Measurements from ENCODE around the gene POC1A. TPM values are rescaled to one million over a fixed set of nuclear protein-coding genes. Genes with fewer than 3 reads are reported as not detected.

POC1A gene
- total and polyA plus RNA-seq, 2 donors (not counting 3 experiments of a cell fraction or from before 2014, with no cell fraction given) = 14.8 to 19.4 TPM

- no TSS peak for BruUV-seq (replicated peaks)
- H3K36me3 ChIP-seq (ENCODE audit: control insufficient read depth in 2 of 2, extremely low read depth in 1 of 2, insufficient read depth in 2 of 2, low read length in 2 of 2) = peaks cover 4 to 5% of the 10 kb centered on the region in 2 experiments
- no peaks in the 10 kb centered on the region for H4K20me1 ChIP-seq (replicated peaks; ENCODE audit: control insufficient read depth, extremely low read depth, insufficient read depth, low read length)
- intact Hi-C loops (cut with micrococcal nuclease) (no loop called here), dilution Hi-C loops (cut with MboI; ENCODE audit: extremely low pct_ligation_motif_present, low sequenced_read_pairs) (loop anchor here (10.0 kb wide), 1 partner anchor 146 kb away; the partner anchor contains the start of gene RPL29)
- no peak overlapping the region for H2AFZ ChIP-seq (ENCODE audit: low read depth, low read length)
- no peaks in the 10 kb centered on the region for H3K9me1 ChIP-seq (replicated peaks; ENCODE audit: control insufficient read depth, extremely low read depth, insufficient read depth, low read length)
- H3K4me2 ChIP-seq (ENCODE audit: insufficient read depth, low read length) = no peak overlapping the region
- H3K4me1 ChIP-seq (ENCODE audit: control insufficient read depth, extremely low read depth, insufficient read depth, low read length) = peaks cover 9% of the 10 kb centered on the region
- H3K79me2 ChIP-seq (ENCODE audit: control insufficient read depth, insufficient read depth, low read length) = no peaks in the 10 kb centered on the region
- TF ChIP-seq EZH2 (IDR thresholded peaks at IDR 0.05; ENCODE audit: borderline replicate concordance, low read depth, low read length, severe bottlenecking) (no peak), FOS (IDR thresholded peaks at IDR 0.05; ENCODE audit: borderline replicate concordance, insufficient read depth, low read length) (no peak), JUN (IDR thresholded peaks at IDR 0.05; ENCODE audit: borderline replicate concordance, insufficient read depth, insufficient read length, low read depth) (no peak), MYC (IDR thresholded peaks at IDR 0.05; ENCODE audit: low read depth, low read length) (no peak), GATA2 (IDR thresholded peaks at IDR 0.05; ENCODE audit: insufficient read depth, insufficient read length, low read depth, low read length) (no peak), POLR2A (IDR thresholded peaks at IDR 0.05; ENCODE audit: low read depth, low read length) (no peak)
- TF ChIP-seq, protein P1, sequence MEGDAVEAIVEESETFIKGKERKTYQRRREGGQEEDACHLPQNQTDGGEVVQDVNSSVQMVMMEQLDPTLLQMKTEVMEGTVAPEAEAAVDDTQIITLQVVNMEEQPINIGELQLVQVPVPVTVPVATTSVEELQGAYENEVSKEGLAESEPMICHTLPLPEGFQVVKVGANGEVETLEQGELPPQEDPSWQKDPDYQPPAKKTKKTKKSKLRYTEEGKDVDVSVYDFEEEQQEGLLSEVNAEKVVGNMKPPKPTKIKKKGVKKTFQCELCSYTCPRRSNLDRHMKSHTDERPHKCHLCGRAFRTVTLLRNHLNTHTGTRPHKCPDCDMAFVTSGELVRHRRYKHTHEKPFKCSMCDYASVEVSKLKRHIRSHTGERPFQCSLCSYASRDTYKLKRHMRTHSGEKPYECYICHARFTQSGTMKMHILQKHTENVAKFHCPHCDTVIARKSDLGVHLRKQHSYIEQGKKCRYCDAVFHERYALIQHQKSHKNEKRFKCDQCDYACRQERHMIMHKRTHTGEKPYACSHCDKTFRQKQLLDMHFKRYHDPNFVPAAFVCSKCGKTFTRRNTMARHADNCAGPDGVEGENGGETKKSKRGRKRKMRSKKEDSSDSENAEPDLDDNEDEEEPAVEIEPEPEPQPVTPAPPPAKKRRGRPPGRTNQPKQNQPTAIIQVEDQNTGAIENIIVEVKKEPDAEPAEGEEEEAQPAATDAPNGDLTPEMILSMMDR (IDR thresholded peaks at IDR 0.05; ENCODE audit: extremely low read depth in 1 of 2, insufficient read depth in 1 of 2, low read depth in 1 of 2, low read length in 2 of 2) = no peak
- DNase-seq (ENCODE audit: low read depth, low spot score) = no peak
- H3K27me3 ChIP-seq (ENCODE audit: control insufficient read depth in 2 of 2, insufficient read depth in 2 of 2, low read length in 2 of 2) = no peaks in the 10 kb centered on the region
- FAIRE-seq = no peak
- POLR2A ChIA-PET = no interaction called here
- no peak overlapping the region for H3K9ac ChIP-seq (replicated peaks; ENCODE audit: extremely low read depth, insufficient read depth, low read length)
- no peak overlapping the region for H3K27ac ChIP-seq (ENCODE audit: insufficient read depth, low read depth, low read length)
- H3K9me3 ChIP-seq (replicated peaks; ENCODE audit: control insufficient read depth, insufficient read depth, low read length) = no peaks in the 10 kb centered on the region
- H3K4me3 ChIP-seq (replicated peaks in 1 of 3; ENCODE audit: insufficient read depth in 1 of 3, low read depth in 1 of 3, low read length in 3 of 3) = no peak overlapping the region
- CTCF ChIA-PET = interaction anchor here (7.3 kb wide), 1 partner anchor 138 kb away, joined by 139 read pairs; no protein-coding TSS in a partner anchor
Measured at GRCh38 chr3:52140769-52141168, 13.5 kb downstream of the POC1A start.

Data from endothelial cell of umbilical vein (primary cell).